ENCODE data around the gene BAX.

BAX gene

GRCh38 chr19:48963371-48964204 is 8.9 kb downstream of the BAX start:
- peak; percentile 46 to 61 for DNase-seq

DNA sequence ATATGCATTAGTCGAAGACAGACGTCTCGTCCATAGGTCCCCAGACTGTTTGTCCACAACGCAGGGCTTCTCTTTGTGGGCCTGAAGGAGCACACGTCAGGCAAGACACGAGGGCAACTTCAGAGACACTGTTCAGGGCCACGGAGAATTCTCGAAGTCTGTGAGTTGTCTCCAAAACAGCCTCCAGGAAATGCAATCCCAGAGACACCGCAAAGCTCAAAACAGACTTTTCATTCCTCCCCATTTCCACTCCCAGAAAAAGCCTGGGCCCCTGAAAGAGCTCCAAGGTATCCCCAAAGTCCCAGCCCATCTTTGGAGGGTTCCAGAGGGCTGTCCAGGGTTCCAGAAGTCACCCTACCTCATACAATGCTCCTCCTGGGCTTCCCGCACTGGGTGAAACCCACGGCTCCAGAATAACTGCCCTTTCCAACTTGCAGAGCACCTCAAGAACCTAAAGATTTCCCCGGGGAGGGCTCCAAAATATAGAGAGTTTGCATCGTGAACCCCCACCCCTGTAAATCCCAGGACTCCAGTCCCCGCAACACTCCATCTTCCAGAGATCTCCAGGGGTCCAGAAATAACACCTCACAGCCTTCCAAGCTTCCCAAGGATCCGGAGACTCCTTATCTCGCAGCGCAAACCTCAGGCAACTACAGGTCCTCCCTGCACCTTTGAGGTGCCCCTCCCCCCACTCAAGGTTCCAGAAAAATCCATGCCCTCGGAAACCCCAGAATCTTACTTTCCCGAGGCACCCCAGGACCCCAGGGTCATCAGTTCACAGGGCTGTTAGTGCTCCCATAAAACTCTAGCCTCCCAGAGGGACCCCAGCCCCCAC is 9.7 kb downstream of the BAX start:
- DNase-seq: no peak

DNA sequence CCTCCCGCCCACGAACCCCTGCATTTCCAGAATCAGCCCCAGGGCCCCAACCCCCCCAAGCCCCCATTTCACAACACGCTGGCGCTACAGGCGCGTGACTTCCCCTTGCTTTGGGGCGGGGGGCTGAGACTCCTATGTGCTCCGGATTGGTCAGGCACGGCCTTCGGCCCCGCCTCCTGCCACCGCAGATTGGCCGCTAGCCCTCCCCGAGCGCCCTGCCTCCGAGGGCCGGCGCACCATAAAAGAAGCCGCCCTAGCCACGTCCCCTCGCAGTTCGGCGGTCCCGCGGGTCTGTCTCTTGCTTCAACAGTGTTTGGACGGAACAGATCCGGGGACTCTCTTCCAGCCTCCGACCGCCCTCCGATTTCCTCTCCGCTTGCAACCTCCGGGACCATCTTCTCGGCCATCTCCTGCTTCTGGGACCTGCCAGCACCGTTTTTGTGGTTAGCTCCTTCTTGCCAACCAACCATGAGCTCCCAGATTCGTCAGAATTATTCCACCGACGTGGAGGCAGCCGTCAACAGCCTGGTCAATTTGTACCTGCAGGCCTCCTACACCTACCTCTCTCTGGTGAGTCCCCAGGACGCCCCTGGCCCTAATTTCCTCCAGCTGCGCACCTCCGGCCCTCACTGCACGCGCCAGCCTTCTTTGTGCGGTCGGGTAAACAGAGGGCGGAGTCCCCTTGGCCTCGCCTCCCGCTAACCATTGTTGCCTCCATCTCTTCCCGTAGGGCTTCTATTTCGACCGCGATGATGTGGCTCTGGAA is 10.5 kb downstream of the BAX start, which contains the start of gene FTL:
FTL (plus strand) TSS at position 270 of the 766 bp plus-strand sequence; CDS start at position 469, 199 bp downstream.
- DNase-seq: peak; percentile 94 to 95

DNA sequence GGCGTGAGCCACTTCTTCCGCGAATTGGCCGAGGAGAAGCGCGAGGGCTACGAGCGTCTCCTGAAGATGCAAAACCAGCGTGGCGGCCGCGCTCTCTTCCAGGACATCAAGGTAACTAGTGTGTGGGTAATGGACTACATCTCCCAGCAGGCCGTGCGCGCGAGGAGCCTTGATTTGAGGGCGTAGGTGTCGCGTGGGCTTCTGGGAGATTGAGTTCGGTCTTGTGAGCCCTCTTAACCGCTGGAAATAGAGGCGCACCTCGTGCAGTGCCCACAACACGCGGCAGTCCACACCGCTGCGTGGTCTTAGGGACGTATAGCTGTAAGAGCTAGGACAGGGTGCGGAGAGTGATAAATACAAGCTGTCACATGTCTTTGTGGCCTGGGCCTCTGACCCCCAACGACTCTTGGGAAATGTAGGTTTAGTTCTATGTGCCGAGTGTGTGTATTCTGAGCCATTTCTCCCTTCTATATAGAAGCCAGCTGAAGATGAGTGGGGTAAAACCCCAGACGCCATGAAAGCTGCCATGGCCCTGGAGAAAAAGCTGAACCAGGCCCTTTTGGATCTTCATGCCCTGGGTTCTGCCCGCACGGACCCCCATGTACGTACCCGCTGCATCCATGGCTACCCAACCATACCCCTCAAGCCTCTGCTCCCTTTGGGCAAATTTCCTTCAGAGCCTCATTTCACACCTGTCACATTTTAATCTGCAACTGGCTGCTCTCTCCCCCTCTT is 11.3 kb downstream of the BAX start:
- peak; percentile 87 to 90 for DNase-seq

DNA sequence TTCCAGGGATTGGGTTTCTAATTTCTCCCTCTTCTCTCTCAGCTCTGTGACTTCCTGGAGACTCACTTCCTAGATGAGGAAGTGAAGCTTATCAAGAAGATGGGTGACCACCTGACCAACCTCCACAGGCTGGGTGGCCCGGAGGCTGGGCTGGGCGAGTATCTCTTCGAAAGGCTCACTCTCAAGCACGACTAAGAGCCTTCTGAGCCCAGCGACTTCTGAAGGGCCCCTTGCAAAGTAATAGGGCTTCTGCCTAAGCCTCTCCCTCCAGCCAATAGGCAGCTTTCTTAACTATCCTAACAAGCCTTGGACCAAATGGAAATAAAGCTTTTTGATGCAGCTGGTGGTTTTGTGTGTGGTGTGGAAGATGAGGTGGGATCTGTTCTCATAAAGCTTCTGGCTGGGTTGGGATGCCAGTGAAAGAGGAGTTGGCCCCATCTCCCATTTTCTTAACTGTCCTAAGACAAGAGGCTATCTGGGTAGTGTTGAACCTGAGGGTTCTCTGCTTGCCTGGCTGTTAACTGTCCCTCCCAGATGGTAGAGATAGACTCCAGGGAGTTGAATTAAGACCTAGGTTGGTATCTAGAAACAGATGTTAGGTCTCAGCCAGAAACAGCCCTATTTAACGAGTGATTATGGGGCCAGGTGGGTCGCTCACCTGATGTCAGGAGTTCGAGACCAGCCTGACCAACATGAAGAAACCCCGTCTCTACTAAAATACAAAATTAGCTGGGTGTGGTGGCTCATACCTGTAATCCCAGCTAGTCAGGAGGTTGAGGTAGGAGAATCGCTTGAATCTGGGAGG is 12.1 kb downstream of the BAX start:
- no peak for DNase-seq

DNA sequence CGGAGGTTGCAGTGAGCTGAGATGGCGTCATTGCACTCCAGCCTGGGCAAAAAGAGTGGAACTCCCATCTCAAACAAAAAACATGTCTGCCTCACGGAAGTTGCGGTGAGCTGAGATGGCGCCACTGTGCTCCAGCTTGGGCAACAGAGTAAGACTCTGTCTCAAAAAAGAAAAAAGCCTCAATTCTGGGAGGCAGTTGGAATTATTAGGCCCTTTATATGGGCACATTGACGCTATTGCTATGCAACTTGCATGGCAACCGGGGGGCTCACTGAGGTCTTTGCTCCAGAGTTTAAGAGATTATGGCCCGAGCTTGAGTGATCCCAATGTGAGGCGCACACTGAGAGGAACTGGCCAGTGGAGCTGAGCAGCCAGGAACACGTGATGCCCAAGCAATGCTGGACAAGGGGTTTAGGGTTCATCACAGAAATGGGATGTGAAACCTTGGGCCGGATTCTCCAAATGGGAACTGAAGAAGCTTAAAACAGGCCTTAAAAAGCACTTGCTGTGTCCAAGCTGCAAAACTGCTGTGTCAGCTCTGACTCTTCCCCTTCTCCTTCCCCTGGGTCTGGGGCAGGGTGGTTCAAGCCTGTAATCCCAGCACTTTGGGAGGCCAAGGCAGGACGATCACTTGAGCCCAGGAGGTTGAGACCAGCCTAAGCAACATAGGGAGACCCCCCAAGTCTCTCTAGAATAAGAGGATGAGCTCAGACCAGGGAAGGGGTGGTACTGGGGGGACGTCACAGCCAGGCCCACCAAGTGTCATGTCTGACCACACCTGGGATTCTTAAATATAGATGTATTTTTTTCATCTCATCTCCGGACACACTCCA is 12.9 kb downstream of the BAX start:
- peak in 1 of 2 donors; percentile 69 for DNase-seq

- no peak for DNase-seq
Measured at GRCh38 chr19:48968179-48968661, 13.5 kb downstream of the BAX start.

- DNase-seq: no peak
Measured at GRCh38 chr19:48968813-48969218, 14.1 kb downstream of the BAX start.

DNA sequence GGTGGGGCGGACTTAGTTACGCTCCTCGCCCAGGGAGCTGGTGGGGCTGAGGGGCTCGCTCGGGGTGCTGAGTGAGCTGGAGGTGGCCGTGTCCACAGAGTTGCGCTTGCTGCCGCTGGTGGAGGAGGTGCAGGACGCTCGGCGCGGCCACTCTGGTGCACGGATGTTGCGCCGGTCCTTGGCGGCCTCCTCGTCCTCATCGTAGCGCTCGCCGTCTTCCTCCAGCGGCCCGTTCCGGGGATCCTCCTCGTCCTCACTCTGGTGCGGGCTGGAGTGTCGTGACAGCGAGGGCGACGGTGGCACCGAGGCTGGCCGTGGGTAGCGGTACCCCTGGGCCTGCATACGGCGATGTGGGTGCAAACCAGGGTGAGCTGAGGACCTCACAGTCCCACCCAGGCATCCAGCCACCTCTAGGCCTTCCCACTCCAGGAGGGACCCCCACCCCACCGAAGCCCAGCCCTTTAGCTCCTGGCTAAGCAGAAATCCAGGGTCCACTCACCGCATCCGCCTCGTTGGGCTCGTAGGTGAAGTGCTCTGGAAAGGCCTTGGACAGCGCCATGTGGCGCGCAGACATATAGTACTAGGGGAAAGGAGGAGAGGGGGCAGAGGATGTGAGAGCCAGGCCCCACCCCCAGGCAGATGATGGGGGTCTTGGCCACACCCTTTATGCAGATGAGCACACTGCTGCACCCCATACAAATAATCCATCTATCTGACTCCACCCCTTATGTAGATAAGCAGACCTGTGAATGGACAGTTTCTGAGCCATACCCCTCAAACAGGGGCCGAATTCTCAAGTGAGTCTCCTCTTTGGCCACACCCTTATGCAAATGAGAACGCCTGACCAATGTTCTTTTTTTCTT is 14.8 kb downstream of the BAX start:
- no peak for DNase-seq

- no peak for DNase-seq
Measured at GRCh38 chr19:48970139-48970766, 15.6 kb downstream of the BAX start.

DNA sequence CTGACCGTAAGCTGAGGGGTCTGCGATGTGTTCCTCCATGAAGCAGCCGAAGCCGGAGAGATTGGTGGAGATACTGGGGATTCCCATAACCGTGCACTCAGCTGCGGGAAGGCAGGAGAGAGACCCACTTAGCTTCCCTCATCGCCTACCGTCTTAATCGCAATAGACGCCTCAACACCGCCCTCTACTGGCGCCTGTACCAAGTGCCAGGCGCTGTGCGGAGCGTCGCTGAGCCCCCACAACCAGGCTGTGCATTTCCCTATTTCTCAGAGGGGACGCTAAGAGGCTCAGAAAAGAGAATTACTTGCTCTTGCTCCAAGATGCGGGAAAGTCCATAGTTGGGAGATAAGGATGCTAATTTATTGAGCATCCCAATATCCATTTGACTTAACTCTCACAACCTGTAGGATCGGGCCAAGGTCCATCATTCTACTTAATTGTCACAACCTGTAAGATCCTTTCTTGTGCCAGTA is 16.3 kb downstream of the BAX start:
- DNase-seq: peak; percentile 79 to 84

- DNase-seq: peak; percentile 41 to 62
Measured at GRCh38 chr19:48975947-48976847, 21.5 kb downstream of the BAX start.

GRCh38 chr19:48977061-48977460 is 22.4 kb downstream of the BAX start:
- DNase-seq: no peak

DNA sequence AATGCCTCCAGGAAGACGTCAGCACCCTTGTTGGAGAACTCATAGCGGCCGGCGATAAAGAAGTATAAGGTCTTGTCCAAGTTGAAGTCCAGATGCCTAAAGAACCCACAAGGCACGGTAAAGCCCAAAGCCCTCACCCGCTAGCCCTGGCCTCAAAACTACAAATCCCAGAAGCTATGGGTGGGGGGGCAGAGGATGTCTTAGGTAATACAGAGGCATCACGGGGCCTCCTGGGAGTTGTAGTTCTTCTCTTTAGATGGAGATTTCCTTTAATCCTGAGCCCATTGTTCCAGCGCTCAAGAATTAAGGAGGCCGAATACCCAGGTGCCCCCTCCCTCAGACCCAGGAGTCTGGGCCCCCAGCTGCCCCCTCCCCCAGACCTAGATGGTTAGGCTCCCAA is 27.6 kb downstream of the BAX start:
- no peak for DNase-seq

DNA sequence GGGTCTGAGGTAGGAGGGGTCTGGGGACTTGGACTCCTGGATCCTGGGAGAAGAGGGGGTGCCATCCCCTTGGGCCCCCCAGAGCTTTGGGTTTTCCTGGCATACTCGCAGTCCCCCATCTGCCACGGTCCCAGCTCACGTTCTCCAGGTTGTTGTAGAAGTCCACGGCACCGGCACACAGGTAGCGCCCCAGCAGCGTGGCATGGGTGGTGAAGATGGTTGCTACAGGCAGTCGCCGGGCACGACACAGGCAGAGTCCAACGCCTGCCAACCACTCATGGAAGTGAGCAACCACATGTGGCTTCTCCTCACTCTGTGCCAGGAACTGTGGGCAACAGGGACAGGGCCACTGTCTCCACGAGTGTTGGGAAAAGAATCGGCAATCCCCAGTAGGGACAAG is 31.0 kb downstream of the BAX start:
- DNase-seq: no peak

GRCh38 chr19:48986211-48986610 is 31.5 kb downstream of the BAX start:
- DNase-seq: no peak

DNA sequence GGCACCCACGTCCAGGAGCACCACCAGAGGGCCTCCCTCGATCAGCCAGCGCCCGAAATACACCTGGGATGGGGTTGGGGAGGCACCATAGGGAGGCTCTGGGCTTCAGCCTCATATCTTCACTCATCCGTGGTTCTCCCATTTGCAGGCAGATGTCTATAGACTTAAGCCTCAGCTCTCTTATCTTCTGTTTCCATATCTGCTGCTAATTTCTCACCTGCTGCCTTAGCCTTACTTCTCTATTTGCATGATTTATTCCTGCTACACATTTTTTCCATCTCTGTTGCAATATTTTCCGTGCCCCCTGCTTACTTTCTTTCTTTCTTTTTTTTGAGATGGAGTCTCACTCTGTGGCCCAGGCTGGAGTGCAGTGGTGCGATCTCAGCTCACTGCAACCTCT is 32.6 kb downstream of the BAX start:
- DNase-seq: no peak

DNA sequence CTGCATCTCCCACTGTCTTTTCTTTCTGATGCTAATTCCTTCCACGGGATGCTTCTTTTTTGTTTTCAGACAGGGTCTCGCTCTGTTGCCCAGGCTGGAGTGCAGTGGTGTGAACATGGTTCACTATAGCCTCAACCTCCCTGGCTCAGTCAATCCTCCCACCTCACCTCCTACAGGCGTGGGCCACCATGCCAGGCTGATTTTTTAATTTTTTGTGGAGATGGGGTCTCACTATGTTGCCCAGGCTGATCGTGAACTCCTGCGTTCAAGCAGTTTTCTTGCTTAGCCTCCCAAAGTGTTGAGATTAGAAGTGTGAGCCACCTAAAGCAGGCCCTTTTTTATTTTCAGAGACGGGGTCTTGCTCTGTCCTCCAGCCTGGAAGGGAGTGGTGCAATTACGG is 33.6 kb downstream of the BAX start:
- DNase-seq: no peak

Data from CD4-positive, alpha-beta T cell treated with Interferon alpha-2 for 1 hour (primary cell).